ENCODE results near the gene EP400.
"Not testable (repeated sequence)": the region's sequence is repeated elsewhere in the genome, so short reads cannot be mapped to it uniquely, and the experiment has no call there.

DNA sequence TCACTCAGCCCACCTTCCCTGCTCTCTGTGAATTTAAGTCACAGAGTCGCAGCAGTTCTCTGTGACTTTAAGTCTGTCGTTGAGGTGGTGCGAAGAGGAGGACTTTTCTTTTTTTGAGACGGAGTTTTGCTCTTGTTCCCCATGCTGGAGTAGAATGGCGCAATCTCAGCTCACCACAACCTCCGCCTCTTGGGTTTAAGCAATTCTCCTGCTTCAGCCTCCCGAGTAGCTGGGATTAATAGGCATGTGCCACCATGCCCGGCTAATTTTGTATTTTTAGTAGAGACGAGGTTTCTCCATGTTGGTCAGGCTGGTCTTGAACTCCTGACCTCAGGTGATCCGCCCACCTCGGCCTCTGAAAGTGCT is 35.8 kb downstream of the EP400 start:
- TF ChIP-seq, protein P1, sequence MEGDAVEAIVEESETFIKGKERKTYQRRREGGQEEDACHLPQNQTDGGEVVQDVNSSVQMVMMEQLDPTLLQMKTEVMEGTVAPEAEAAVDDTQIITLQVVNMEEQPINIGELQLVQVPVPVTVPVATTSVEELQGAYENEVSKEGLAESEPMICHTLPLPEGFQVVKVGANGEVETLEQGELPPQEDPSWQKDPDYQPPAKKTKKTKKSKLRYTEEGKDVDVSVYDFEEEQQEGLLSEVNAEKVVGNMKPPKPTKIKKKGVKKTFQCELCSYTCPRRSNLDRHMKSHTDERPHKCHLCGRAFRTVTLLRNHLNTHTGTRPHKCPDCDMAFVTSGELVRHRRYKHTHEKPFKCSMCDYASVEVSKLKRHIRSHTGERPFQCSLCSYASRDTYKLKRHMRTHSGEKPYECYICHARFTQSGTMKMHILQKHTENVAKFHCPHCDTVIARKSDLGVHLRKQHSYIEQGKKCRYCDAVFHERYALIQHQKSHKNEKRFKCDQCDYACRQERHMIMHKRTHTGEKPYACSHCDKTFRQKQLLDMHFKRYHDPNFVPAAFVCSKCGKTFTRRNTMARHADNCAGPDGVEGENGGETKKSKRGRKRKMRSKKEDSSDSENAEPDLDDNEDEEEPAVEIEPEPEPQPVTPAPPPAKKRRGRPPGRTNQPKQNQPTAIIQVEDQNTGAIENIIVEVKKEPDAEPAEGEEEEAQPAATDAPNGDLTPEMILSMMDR (IDR thresholded peaks at IDR 0.05): not testable (repeated sequence)
- TF ChIP-seq POLR2A (IDR thresholded peaks at IDR 0.05): not testable (repeated sequence)
